ENCODE data around the gene ABLIM1.

ABLIM1 gene

GRCh38 chr10:114545819-114546218 lies 112.3 kb downstream of the ABLIM1 start:
- peaks cover 7% of the 10 kb centered on the region; the same call in 1 of the 2 replicates for H3F3A ChIP-seq (ENCODE audit: insufficient read depth, low read length)
- H3K9me3 ChIP-seq (replicated peaks; ENCODE audit: insufficient read depth, low read length): no peaks in the 10 kb centered on the region

DNA sequence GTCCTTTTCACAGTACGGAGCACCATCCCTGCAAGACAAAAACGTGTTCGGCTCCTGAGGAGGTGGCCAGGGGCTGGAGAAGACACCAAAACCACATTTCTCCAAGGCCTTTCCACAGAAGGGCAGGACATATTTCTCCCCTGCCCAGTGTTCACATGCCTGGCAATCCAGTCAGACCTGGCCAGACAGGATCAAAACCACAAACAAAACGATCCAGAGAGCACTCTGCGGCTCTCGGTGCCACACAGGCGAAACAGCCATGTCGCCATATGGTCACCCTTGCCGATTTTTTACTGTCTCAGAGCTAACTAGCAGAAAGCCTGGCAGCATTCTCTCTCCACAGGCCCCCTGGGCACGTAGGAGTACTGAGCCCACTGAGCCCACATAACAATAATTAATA lies 113.0 kb downstream of the ABLIM1 start:
- Histone ChIP-seq H3K9me2 (replicated peaks; ENCODE audit: insufficient read depth, low read length) (no peaks in the 10 kb centered on the region), H3K4me1 (ENCODE audit: low read length) (peaks cover 18% of the 10 kb centered on the region), H3K79me2 (ENCODE audit: low read length) (no peaks in the 10 kb centered on the region), H2AFZ (ENCODE audit: low read length) (no peak overlapping the region), H3F3A (ENCODE audit: insufficient read depth, low read length) (peaks cover 7% of the 10 kb centered on the region; the same call in 1 of the 2 replicates), H3K36me3 (replicated peaks; ENCODE audit: insufficient read depth, low read length) (no peaks in the 10 kb centered on the region), H3K27me3 (replicated peaks; ENCODE audit: insufficient read depth, low read length) (0 out of 2 replicates have a peak, but pooled peaks cover 3% of the 10 kb centered on the region), H3K9me3 (replicated peaks; ENCODE audit: insufficient read depth, low read length) (no peaks in the 10 kb centered on the region), H3K9ac (ENCODE audit: low read length) (no peak overlapping the region), H4K20me1 (ENCODE audit: insufficient read depth, low read length) (no peaks in the 10 kb centered on the region), H3K27ac (ENCODE audit: low read length) (no peak overlapping the region), H3K4me2 (ENCODE audit: low read depth, low read length) (no peak overlapping the region), H3K4me3 (ENCODE audit: low read length) (no peak overlapping the region)
- no peak for TF ChIP-seq EZH2phosphoT487 (IDR thresholded peaks at IDR 0.05; ENCODE audit: low read length)
- TF ChIP-seq, protein P1, sequence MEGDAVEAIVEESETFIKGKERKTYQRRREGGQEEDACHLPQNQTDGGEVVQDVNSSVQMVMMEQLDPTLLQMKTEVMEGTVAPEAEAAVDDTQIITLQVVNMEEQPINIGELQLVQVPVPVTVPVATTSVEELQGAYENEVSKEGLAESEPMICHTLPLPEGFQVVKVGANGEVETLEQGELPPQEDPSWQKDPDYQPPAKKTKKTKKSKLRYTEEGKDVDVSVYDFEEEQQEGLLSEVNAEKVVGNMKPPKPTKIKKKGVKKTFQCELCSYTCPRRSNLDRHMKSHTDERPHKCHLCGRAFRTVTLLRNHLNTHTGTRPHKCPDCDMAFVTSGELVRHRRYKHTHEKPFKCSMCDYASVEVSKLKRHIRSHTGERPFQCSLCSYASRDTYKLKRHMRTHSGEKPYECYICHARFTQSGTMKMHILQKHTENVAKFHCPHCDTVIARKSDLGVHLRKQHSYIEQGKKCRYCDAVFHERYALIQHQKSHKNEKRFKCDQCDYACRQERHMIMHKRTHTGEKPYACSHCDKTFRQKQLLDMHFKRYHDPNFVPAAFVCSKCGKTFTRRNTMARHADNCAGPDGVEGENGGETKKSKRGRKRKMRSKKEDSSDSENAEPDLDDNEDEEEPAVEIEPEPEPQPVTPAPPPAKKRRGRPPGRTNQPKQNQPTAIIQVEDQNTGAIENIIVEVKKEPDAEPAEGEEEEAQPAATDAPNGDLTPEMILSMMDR (IDR thresholded peaks at IDR 0.05; ENCODE audit: low read length): no peak
- no peak for TF ChIP-seq EZH2 (optimal IDR thresholded peaks at IDR 0.05; ENCODE audit: low read depth, low read length)
- DNase-seq: no peak

More at GRCh38 chr10:114545819-114546218, 112.3 kb downstream of the ABLIM1 start:
- Histone ChIP-seq H3K79me2 (ENCODE audit: low read length) (no peaks in the 10 kb centered on the region), H3K36me3 (replicated peaks; ENCODE audit: insufficient read depth, low read length) (no peaks in the 10 kb centered on the region), H3K9me2 (replicated peaks; ENCODE audit: insufficient read depth, low read length) (no peaks in the 10 kb centered on the region), H3K4me1 (ENCODE audit: low read length) (peaks cover 18% of the 10 kb centered on the region), H3K27me3 (replicated peaks; ENCODE audit: insufficient read depth, low read length) (no peaks in the 10 kb centered on the region), H3K4me3 (ENCODE audit: low read length) (no peak overlapping the region), H2AFZ (ENCODE audit: low read length) (no peak overlapping the region), H3K4me2 (ENCODE audit: low read depth, low read length) (no peak overlapping the region), H3K9ac (ENCODE audit: low read length) (no peak overlapping the region), H4K20me1 (ENCODE audit: insufficient read depth, low read length) (no peaks in the 10 kb centered on the region), H3K27ac (ENCODE audit: low read length) (no peak overlapping the region)
- no peak for DNase-seq
- no peak for TF ChIP-seq EZH2 (optimal IDR thresholded peaks at IDR 0.05; ENCODE audit: low read depth, low read length)
- TF ChIP-seq, protein P1 (IDR thresholded peaks at IDR 0.05; ENCODE audit: low read length): no peak
- no peak for TF ChIP-seq EZH2phosphoT487 (IDR thresholded peaks at IDR 0.05; ENCODE audit: low read length)

DNA sequence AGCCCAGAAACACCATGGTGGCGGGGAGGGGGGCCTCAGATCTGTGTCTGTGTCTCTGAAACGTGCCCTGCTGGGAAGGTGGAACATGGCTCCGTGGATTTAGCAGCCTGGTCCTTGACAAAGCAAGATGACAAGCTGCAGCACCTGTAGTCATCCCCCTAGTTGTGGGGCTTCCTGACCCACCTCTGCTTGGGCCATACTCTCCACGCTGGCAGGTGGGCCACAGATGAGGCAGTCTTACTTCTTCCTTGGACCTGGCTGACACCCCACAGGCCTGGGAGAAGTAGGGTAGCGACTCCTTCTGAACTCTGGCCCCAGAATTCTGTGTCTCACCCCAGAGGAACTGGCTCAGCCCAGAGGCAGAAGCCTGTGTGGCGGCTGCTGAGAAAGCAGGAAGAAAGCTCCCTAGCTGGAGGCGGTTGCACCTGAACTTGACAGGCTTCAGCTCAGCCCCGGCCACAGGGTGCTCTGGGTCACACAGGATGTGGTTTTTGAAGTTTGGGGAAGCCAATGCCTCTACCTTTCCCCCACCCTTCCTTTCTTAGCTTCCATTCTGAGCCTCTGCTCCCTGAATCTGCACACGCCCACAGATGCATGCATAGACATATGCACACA lies 113.9 kb downstream of the ABLIM1 start:
- Histone ChIP-seq H3F3A (ENCODE audit: insufficient read depth, low read length) (peaks cover 7% of the 10 kb centered on the region; the same call in 1 of the 2 replicates), H3K9me3 (replicated peaks; ENCODE audit: insufficient read depth, low read length) (no peaks in the 10 kb centered on the region), H3K4me2 (ENCODE audit: low read depth, low read length) (peak overlapping the region; percentile 40; the same call in 1 of the 2 replicates), H3K27ac (ENCODE audit: low read length) (peak overlapping the region; percentile 24; the same call in 1 of the 2 replicates), H3K36me3 (replicated peaks; ENCODE audit: insufficient read depth, low read length) (no peaks in the 10 kb centered on the region), H3K4me3 (ENCODE audit: low read length) (no peak overlapping the region), H3K9ac (ENCODE audit: low read length) (no peak overlapping the region), H4K20me1 (ENCODE audit: insufficient read depth, low read length) (no peaks in the 10 kb centered on the region), H3K9me2 (replicated peaks; ENCODE audit: insufficient read depth, low read length) (no peaks in the 10 kb centered on the region), H3K79me2 (ENCODE audit: low read length) (no peaks in the 10 kb centered on the region), H3K27me3 (replicated peaks; ENCODE audit: insufficient read depth, low read length) (0 out of 2 replicates have a peak, but pooled peaks cover 12% of the 10 kb centered on the region), H2AFZ (ENCODE audit: low read length) (0 out of 2 replicates have a peak overlapping the region, but pooled peaks have one; percentile 4), H3K4me1 (ENCODE audit: low read length) (peaks cover 18% of the 10 kb centered on the region)
- TF ChIP-seq, protein P1 (IDR thresholded peaks at IDR 0.05; ENCODE audit: low read length): no peak
- no peak for TF ChIP-seq EZH2 (optimal IDR thresholded peaks at IDR 0.05; ENCODE audit: low read depth, low read length)
- TF ChIP-seq EZH2phosphoT487 (IDR thresholded peaks at IDR 0.05; ENCODE audit: low read length): no peak
- DNase-seq: peak; percentile 83

Data from MM.1S (cell line).